Muscle of arm (tissue), 12 donors: ENCODE data around the gene RRBP1. TPM values are rescaled to one million over a fixed set of nuclear protein-coding genes. Genes with fewer than 3 reads are reported as not detected.

ENCODE experiments used
- DNase-seq: peaks from one replicate; pipeline ENCODE4 v3.0.0-alpha.2; 2013
- polyA plus RNA-seq, 12 donors: library from polyadenylated mRNA; unstranded; fragments of 120-200 nt; gene quantifications; one replicate each; pipeline ENCODE4 v1.2.1, GENCODE V29; 2013; ENCODE audit not compliant: insufficient read length in 12 of 12

Gene RRBP1
- polyA plus RNA-seq, 12 donors = 96.1 to 186 (median 114) TPM; not detected in 1

- DNase-seq = no peak
Observed at GRCh38 chr20:17612287-17612991, 69.6 kb downstream of the RRBP1 start.

GRCh38 chr20:17611540-17612286 is 70.3 kb downstream of the RRBP1 start:
- DNase-seq = no peak

- DNase-seq = no peak
Observed at GRCh38 chr20:17611290-17611539, 70.8 kb downstream of the RRBP1 start.

GRCh38 chr20:17610566-17611289 is 71.3 kb downstream of the RRBP1 start:
- DNase-seq = no peak

- no peak for DNase-seq
Observed at GRCh38 chr20:17609811-17610377, 72.1 kb downstream of the RRBP1 start.

GRCh38 chr20:17608701-17609497 is 73.1 kb downstream of the RRBP1 start:
- no peak for DNase-seq

GRCh38 chr20:17606001-17606400 is 76.0 kb downstream of the RRBP1 start:
- DNase-seq = no peak

GRCh38 chr20:17605131-17605660 is 76.8 kb downstream of the RRBP1 start:
- no peak for DNase-seq

GRCh38 chr20:17602493-17602892 is 79.5 kb downstream of the RRBP1 start:
- no peak for DNase-seq

GRCh38 chr20:17601957-17602356 is 80.1 kb downstream of the RRBP1 start:
- DNase-seq = no peak

GRCh38 chr20:17598013-17598550 is 84.0 kb downstream of the RRBP1 start:
- DNase-seq = no peak

GRCh38 chr20:17595856-17596255 is 86.2 kb downstream of the RRBP1 start:
- DNase-seq = no peak

GRCh38 chr20:17594443-17594842 is 87.6 kb downstream of the RRBP1 start:
- DNase-seq = peak; percentile 74

- no peak for DNase-seq
Observed at GRCh38 chr20:17593902-17594301, 88.1 kb downstream of the RRBP1 start.

GRCh38 chr20:17590245-17590644 is 91.8 kb downstream of the RRBP1 start:
- no peak for DNase-seq

- DNase-seq = no peak
Observed at GRCh38 chr20:17589161-17589834, 92.7 kb downstream of the RRBP1 start.

GRCh38 chr20:17587824-17588223 is 94.2 kb downstream of the RRBP1 start:
- DNase-seq = no peak

- no peak for DNase-seq
Observed at GRCh38 chr20:17587148-17587547, 94.9 kb downstream of the RRBP1 start.

GRCh38 chr20:17586250-17586649 is 95.8 kb downstream of the RRBP1 start:
- no peak for DNase-seq

- no peak for DNase-seq
Observed at GRCh38 chr20:17584689-17585088, 97.4 kb downstream of the RRBP1 start.

- no peak for DNase-seq
Observed at GRCh38 chr20:17583126-17583525, 98.9 kb downstream of the RRBP1 start.
